A673 (cell line): ENCODE results near the gene CCR5AS.

Experiments
- EZH2 ChIP-seq: fragments of 200-600 bp; sonication (generic); IDR thresholded peaks from 2 replicates; pipeline ENCODE4 v1.6.1; 2017; ENCODE audit warnings: borderline replicate concordance, low read depth, mild to moderate bottlenecking, mixed read lengths, antibody characterized with exemption, low read length; ENCODE audit not compliant: poor library complexity, severe bottlenecking
- TF ChIP-seq, protein P1 (sequence below): fragments of 300-800, 200-600 bp; sonication (generic); conservative IDR thresholded peaks from 2 replicates; pipeline ENCODE4 v1.5.1; 2017; ENCODE audit warnings: low read depth, mild to moderate bottlenecking, antibody characterized with exemption, low read length, moderate library complexity, mixed read lengths

DNA sequence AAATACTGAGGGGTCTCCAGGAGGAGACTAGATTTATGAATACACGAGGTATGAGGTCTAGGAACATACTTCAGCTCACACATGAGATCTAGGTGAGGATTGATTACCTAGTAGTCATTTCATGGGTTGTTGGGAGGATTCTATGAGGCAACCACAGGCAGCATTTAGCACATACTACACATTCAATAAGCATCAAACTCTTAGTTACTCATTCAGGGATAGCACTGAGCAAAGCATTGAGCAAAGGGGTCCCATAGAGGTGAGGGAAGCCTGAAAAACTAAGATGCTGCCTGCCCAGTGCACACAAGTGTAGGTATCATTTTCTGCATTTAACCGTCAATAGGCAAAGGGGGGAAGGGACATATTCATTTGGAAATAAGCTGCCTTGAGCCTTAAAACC, 31.6 kb downstream of the CCR5AS start:
- no peak for TF ChIP-seq EZH2
- TF ChIP-seq, protein P1, sequence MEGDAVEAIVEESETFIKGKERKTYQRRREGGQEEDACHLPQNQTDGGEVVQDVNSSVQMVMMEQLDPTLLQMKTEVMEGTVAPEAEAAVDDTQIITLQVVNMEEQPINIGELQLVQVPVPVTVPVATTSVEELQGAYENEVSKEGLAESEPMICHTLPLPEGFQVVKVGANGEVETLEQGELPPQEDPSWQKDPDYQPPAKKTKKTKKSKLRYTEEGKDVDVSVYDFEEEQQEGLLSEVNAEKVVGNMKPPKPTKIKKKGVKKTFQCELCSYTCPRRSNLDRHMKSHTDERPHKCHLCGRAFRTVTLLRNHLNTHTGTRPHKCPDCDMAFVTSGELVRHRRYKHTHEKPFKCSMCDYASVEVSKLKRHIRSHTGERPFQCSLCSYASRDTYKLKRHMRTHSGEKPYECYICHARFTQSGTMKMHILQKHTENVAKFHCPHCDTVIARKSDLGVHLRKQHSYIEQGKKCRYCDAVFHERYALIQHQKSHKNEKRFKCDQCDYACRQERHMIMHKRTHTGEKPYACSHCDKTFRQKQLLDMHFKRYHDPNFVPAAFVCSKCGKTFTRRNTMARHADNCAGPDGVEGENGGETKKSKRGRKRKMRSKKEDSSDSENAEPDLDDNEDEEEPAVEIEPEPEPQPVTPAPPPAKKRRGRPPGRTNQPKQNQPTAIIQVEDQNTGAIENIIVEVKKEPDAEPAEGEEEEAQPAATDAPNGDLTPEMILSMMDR = no peak
